Measurements from ENCODE around the gene BCL2L11.
A peak's percentile ranks its signal among the peaks of the same experiment; 100 is the strongest.

BCL2L11 gene

GRCh38 chr2:111127351-111127750, 6.6 kb downstream of the BCL2L11 start:
- no peak overlapping the region for H3K27ac ChIP-seq (ENCODE audit: low read length)
- no peak overlapping the region for H2AFZ ChIP-seq (ENCODE audit: low read depth, low read length)
- no peak overlapping the region for H3K4me3 ChIP-seq (ENCODE audit: low read length)
- peaks cover 20% of the 10 kb centered on the region for H3K27me3 ChIP-seq (ENCODE audit: low read depth, low read length)
- peaks cover 6% of the 10 kb centered on the region; the same call in 1 of the 2 replicates for H3K4me1 ChIP-seq (ENCODE audit: low read length)
- no peaks in the 10 kb centered on the region for H3K9me3 ChIP-seq (ENCODE audit: insufficient read depth, low read length)
- peaks cover 85% of the 10 kb centered on the region for H4K20me1 ChIP-seq (ENCODE audit: insufficient read depth, low read length)
- no peak overlapping the region for H3K9ac ChIP-seq (ENCODE audit: low read length)
- TF ChIP-seq EZH2phosphoT487 (IDR thresholded peaks at IDR 0.05; ENCODE audit: low read depth) (no peak), CTCF (IDR thresholded peaks at IDR 0.05; ENCODE audit: low read depth, low read length) (no peak)
- H3K79me2 ChIP-seq (ENCODE audit: low read length) = peaks cover 36% of the 10 kb centered on the region
- peaks cover 64% of the 10 kb centered on the region for H3K36me3 ChIP-seq (replicated peaks; ENCODE audit: low read depth, low read length)
- H3K4me2 ChIP-seq (ENCODE audit: low read length) = no peak overlapping the region

GRCh38 chr2:111128096-111128495, 7.4 kb downstream of the BCL2L11 start:
- peaks cover 6% of the 10 kb centered on the region; the same call in 1 of the 2 replicates for H3K4me1 ChIP-seq (ENCODE audit: low read length)
- peaks cover 86% of the 10 kb centered on the region for H4K20me1 ChIP-seq (ENCODE audit: insufficient read depth, low read length)
- no peak overlapping the region for H2AFZ ChIP-seq (ENCODE audit: low read depth, low read length)
- no peak overlapping the region for H3K9ac ChIP-seq (ENCODE audit: low read length)
- H3K79me2 ChIP-seq (ENCODE audit: low read length) = peaks cover 31% of the 10 kb centered on the region
- TF ChIP-seq CTCF (IDR thresholded peaks at IDR 0.05; ENCODE audit: low read depth, low read length) (no peak), EZH2phosphoT487 (IDR thresholded peaks at IDR 0.05; ENCODE audit: low read depth) (no peak)
- no peak overlapping the region for H3K27ac ChIP-seq (ENCODE audit: low read length)
- no peaks in the 10 kb centered on the region for H3K9me3 ChIP-seq (ENCODE audit: insufficient read depth, low read length)
- H3K27me3 ChIP-seq (ENCODE audit: low read depth, low read length) = peaks cover 19% of the 10 kb centered on the region
- no peak overlapping the region for H3K4me2 ChIP-seq (ENCODE audit: low read length)
- peaks cover 64% of the 10 kb centered on the region for H3K36me3 ChIP-seq (replicated peaks; ENCODE audit: low read depth, low read length)
- no peak overlapping the region for H3K4me3 ChIP-seq (ENCODE audit: low read length)

GRCh38 chr2:111133603-111134002, 12.9 kb downstream of the BCL2L11 start:
- Histone ChIP-seq H3K9ac (ENCODE audit: low read length) (no peak overlapping the region), H3K4me3 (ENCODE audit: low read length) (no peak overlapping the region), H3K27ac (ENCODE audit: low read length) (no peak overlapping the region), H3K4me1 (ENCODE audit: low read length) (no peaks in the 10 kb centered on the region), H3K36me3 (replicated peaks; ENCODE audit: low read depth, low read length) (peaks cover 35% of the 10 kb centered on the region), H3K4me2 (ENCODE audit: low read length) (no peak overlapping the region), H3K27me3 (ENCODE audit: low read depth, low read length) (no peaks in the 10 kb centered on the region), H4K20me1 (ENCODE audit: insufficient read depth, low read length) (peaks cover 82% of the 10 kb centered on the region), H3K79me2 (ENCODE audit: low read length) (peaks cover 30% of the 10 kb centered on the region), H3K9me3 (ENCODE audit: insufficient read depth, low read length) (no peaks in the 10 kb centered on the region), H2AFZ (ENCODE audit: low read depth, low read length) (no peak overlapping the region)
- TF ChIP-seq EZH2phosphoT487 (IDR thresholded peaks at IDR 0.05; ENCODE audit: low read depth) (no peak), CTCF (IDR thresholded peaks at IDR 0.05; ENCODE audit: low read depth, low read length) (no peak)

- no peaks in the 10 kb centered on the region for H3K9me3 ChIP-seq (ENCODE audit: insufficient read depth, low read length)
- H3K79me2 ChIP-seq (ENCODE audit: low read length) = peaks cover 30% of the 10 kb centered on the region
- H3K36me3 ChIP-seq (replicated peaks; ENCODE audit: low read depth, low read length) = peaks cover 30% of the 10 kb centered on the region
- H2AFZ ChIP-seq (ENCODE audit: low read depth, low read length) = no peak overlapping the region
- no peak overlapping the region for H3K4me2 ChIP-seq (ENCODE audit: low read length)
- H3K27me3 ChIP-seq (ENCODE audit: low read depth, low read length) = no peaks in the 10 kb centered on the region
- no peaks in the 10 kb centered on the region for H3K4me1 ChIP-seq (ENCODE audit: low read length)
- no peak overlapping the region for H3K9ac ChIP-seq (ENCODE audit: low read length)
- no peak overlapping the region for H3K4me3 ChIP-seq (ENCODE audit: low read length)
- H3K27ac ChIP-seq (ENCODE audit: low read length) = no peak overlapping the region
- TF ChIP-seq EZH2phosphoT487 (IDR thresholded peaks at IDR 0.05; ENCODE audit: low read depth) (no peak), CTCF (IDR thresholded peaks at IDR 0.05; ENCODE audit: low read depth, low read length) (peak; percentile 16)
- peaks cover 82% of the 10 kb centered on the region for H4K20me1 ChIP-seq (ENCODE audit: insufficient read depth, low read length)
Observed at GRCh38 chr2:111134055-111134454, 13.3 kb downstream of the BCL2L11 start.
